DMS53 treated with DMSO at 0.1 percent for 48 hours (cell line): ENCODE results near the gene DESI1.
A peak's percentile ranks its signal among the peaks of the same experiment; 100 is the strongest.
"Not testable (repeated sequence)": the region's sequence is repeated elsewhere in the genome, so short reads cannot be mapped to it uniquely, and the experiment has no call there.

Experiments
- DNase-seq: peaks from one replicate; lab custom pipeline; 2025; ENCODE audit not compliant: unreplicated experiment; lab: John Stamatoyannopoulos, UW

Gene DESI1

GRCh38 chr22:41589391-41590241, 31.2 kb downstream of the DESI1 start, which contains the start of gene PMM1:
Gene PMM1, minus strand, starts transcription at chr22:41589840. Its CDS starts 35 bp downstream, at chr22:41589805.
- DNase-seq = peak; percentile 94

GRCh38 chr22:41587347-41587723, 33.5 kb downstream of the DESI1 start:
- no peak for DNase-seq

- no peak for DNase-seq
These were observed 34.9 kb downstream of the DESI1 start for GRCh38 chr22:41585898-41586297.

- DNase-seq = no peak
These were observed 36.0 kb downstream of the DESI1 start for GRCh38 chr22:41584881-41585280.

- no peak for DNase-seq
These were observed 38.1 kb downstream of the DESI1 start for GRCh38 chr22:41582694-41583093.

GRCh38 chr22:41579997-41580355, 40.9 kb downstream of the DESI1 start:
- no peak for DNase-seq

GRCh38 chr22:41579297-41579996, 41.4 kb downstream of the DESI1 start:
- DNase-seq = no peak

GRCh38 chr22:41578818-41579217, 42.0 kb downstream of the DESI1 start:
- no peak for DNase-seq

GRCh38 chr22:41578114-41578513, 42.7 kb downstream of the DESI1 start:
- no peak for DNase-seq

GRCh38 chr22:41576877-41577276, 44.0 kb downstream of the DESI1 start:
- DNase-seq = no peak

GRCh38 chr22:41575533-41575932, 45.3 kb downstream of the DESI1 start:
- DNase-seq = no peak

- DNase-seq = no peak
These were observed 45.9 kb downstream of the DESI1 start for GRCh38 chr22:41574847-41575381.

GRCh38 chr22:41573677-41574076, 47.2 kb downstream of the DESI1 start:
- DNase-seq = no peak

GRCh38 chr22:41572305-41572704, 48.5 kb downstream of the DESI1 start:
- DNase-seq = not testable (repeated sequence)

GRCh38 chr22:41571786-41572185, 49.1 kb downstream of the DESI1 start:
- no peak for DNase-seq

- no peak for DNase-seq
These were observed 50.6 kb downstream of the DESI1 start for GRCh38 chr22:41570221-41570620.

- DNase-seq = no peak
These were observed 52.0 kb downstream of the DESI1 start for GRCh38 chr22:41568811-41569210.

- DNase-seq = no peak
These were observed 53.4 kb downstream of the DESI1 start for GRCh38 chr22:41567512-41567768.

- no peak for DNase-seq
These were observed 55.3 kb downstream of the DESI1 start for GRCh38 chr22:41565403-41566054.

- DNase-seq = no peak
These were observed 56.3 kb downstream of the DESI1 start for GRCh38 chr22:41564563-41564962.

- no peak for DNase-seq
These were observed 57.7 kb downstream of the DESI1 start for GRCh38 chr22:41563051-41563711.
